ENCODE results near the gene ZNF610.

GRCh38 chr19:52398081-52398441, 62.0 kb downstream of the ZNF610 start:
- TF ChIP-seq, protein P1, sequence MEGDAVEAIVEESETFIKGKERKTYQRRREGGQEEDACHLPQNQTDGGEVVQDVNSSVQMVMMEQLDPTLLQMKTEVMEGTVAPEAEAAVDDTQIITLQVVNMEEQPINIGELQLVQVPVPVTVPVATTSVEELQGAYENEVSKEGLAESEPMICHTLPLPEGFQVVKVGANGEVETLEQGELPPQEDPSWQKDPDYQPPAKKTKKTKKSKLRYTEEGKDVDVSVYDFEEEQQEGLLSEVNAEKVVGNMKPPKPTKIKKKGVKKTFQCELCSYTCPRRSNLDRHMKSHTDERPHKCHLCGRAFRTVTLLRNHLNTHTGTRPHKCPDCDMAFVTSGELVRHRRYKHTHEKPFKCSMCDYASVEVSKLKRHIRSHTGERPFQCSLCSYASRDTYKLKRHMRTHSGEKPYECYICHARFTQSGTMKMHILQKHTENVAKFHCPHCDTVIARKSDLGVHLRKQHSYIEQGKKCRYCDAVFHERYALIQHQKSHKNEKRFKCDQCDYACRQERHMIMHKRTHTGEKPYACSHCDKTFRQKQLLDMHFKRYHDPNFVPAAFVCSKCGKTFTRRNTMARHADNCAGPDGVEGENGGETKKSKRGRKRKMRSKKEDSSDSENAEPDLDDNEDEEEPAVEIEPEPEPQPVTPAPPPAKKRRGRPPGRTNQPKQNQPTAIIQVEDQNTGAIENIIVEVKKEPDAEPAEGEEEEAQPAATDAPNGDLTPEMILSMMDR (IDR thresholded peaks at IDR 0.05), result no peak
- TF ChIP-seq POLR2A (IDR thresholded peaks at IDR 0.05), result no peak
